ENCODE data around the gene WSCD1.

GRCh38 chr17:6046931-6047330, 23.2 kb upstream of the WSCD1 start:
- TF ChIP-seq CTCF (IDR thresholded peaks at IDR 0.05), result no peak
- TF ChIP-seq ZFX (IDR thresholded peaks at IDR 0.05; ENCODE audit: borderline replicate concordance), result no peak

All from 22Rv1 (cell line).